Tibial nerve (tissue), 4 donors: ENCODE results near the gene KIAA1614. TPM values are rescaled to one million over a fixed set of nuclear protein-coding genes. Genes with fewer than 3 reads are reported as not detected.

Source experiments
- DNase-seq, 2 donors: peaks; one replicate each; pipeline ENCODE4 v3.0.0-alpha.2; 2019; ENCODE audit warnings: low spot score in 2 of 2
- H3K27ac ChIP-seq, 4 donors: fragments of 200-600 bp; sonication (generic) in 3 of 4; one replicate each; pipeline ENCODE4 v1.5.1; 2017 to 2019; ENCODE audit warnings: mild to moderate bottlenecking in 1 of 4
- H3K27me3 ChIP-seq, 2 donors: fragments of 200-600 bp; sonication (generic) in 1 of 2; one replicate each; pipeline versions ENCODE4 v1.5.1 to v1.6.0; 2017 to 2019
- H3K36me3 ChIP-seq, 3 donors: fragments of 200-600 bp; sonication (generic); one replicate each; pipeline ENCODE4 v1.5.1; 2018 to 2019
- H3K4me1 ChIP-seq, 4 donors: fragments of 200-600 bp; sonication (generic) in 3 of 4; one replicate each; pipeline ENCODE4 v1.5.1; 2017 to 2019
- H3K4me3 ChIP-seq, 4 donors: fragments of 200-600 bp; sonication (generic) in 3 of 4; one replicate each; pipeline ENCODE4 v1.5.1; 2017 to 2019; ENCODE audit warnings: mild to moderate bottlenecking in 1 of 4, moderate library complexity in 1 of 4
- H3K9me3 ChIP-seq, 4 donors: fragments of 200-600 bp; sonication (generic) in 3 of 4; one replicate each; pipeline ENCODE4 v1.5.1; 2017 to 2019
- CTCF ChIP-seq, 5 experiments: fragments of 200-600 bp in 3 of 5; fragments of 450-650 bp in 2 of 5; sonication (generic) in 3 of 5; IDR thresholded peaks; one replicate each; pipeline ENCODE4 v1.5.1; 2016 to 2019; ENCODE audit warnings: antibody characterized with exemption in 5 of 5, mild to moderate bottlenecking in 3 of 5, moderate library complexity in 2 of 5
- EP300 ChIP-seq, 2 donors: sonication (generic); formaldehyde crosslinking; IDR thresholded peaks; one replicate each; pipeline ENCODE4 v1.6.1; 2017; ENCODE audit warnings: antibody characterized with exemption in 2 of 2, mild to moderate bottlenecking in 1 of 2
- POLR2A ChIP-seq, 2 donors: fragments of 450-650 bp; IDR thresholded peaks; one replicate each; pipeline ENCODE4 v1.6.1; 2017; ENCODE audit warnings: antibody characterized with exemption in 2 of 2, mild to moderate bottlenecking in 2 of 2, moderate library complexity in 2 of 2
- WGBS, 2 donors: methylation state at CpG; one replicate each; pipeline ENCODE4 v1.1.5; 2018; 5-methylcytosine and 5-hydroxymethylcytosine counted together
- total RNA-seq, 4 donors: library from RNA; depleted of rRNA; stranded (reverse); fragments of >200 nt; gene quantifications; one replicate each; pipeline ENCODE4 v1.1.0, GENCODE V29; 2016

The KIAA1614 gene
- total RNA-seq, 4 donors from 2014 or later: 14.9 to 22.6 (median 19.1) TPM

GRCh38 chr1:180911640-180912191 lies 981 bp upstream of the KIAA1614 start:
- DNase-seq: no peak

GRCh38 chr1:180912211-180912800 lies 391 bp upstream of the KIAA1614 start:
- 1 to 2% methylated on average over 20 to 35 of the region's 71 CpGs for WGBS, 2 donors
- Histone ChIP-seq H3K27ac (peak overlapping the region; percentile 86 to 96 (median 91)), H3K4me3 (peak overlapping the region; percentile 59 to 76 (median 70)), H3K4me1 (peaks cover 0 to 37% (median 11%) of the 10 kb centered on the region in 4 donors), H3K9me3 (no peaks in the 10 kb centered on the region), H3K27me3 (no peaks in the 10 kb centered on the region), H3K36me3 (peaks cover 0 to 12% (median 0%) of the 10 kb centered on the region in 3 donors)
- no peak for TF ChIP-seq CTCF (IDR thresholded peaks at IDR 0.05)
- TF ChIP-seq EP300 (IDR thresholded peaks at IDR 0.05): no peak
- no peak for TF ChIP-seq POLR2A (IDR thresholded peaks at IDR 0.05)
- DNase-seq: no peak

More at GRCh38 chr1:180911640-180912191, 981 bp upstream of the KIAA1614 start:
- peaks cover 0 to 6% (median 0%) of the 10 kb centered on the region in 3 donors for H3K36me3 ChIP-seq
- no peaks in the 10 kb centered on the region for H3K27me3 ChIP-seq
- peaks cover 0 to 37% (median 11%) of the 10 kb centered on the region in 4 donors for H3K4me1 ChIP-seq
- peak overlapping the region; percentile 86 to 96 (median 91) for H3K27ac ChIP-seq
- WGBS, 2 donors: 20 to 26% methylated on average over 17 of the region's 17 CpGs
- no peaks in the 10 kb centered on the region for H3K9me3 ChIP-seq
- peak overlapping the region; percentile 59 to 76 (median 70) for H3K4me3 ChIP-seq
- TF ChIP-seq EP300 (IDR thresholded peaks at IDR 0.05) (no peak), CTCF (IDR thresholded peaks at IDR 0.05) (no peak)

GRCh38 chr1:180915426-180915965 lies 2.8 kb downstream of the KIAA1614 start:
- TF ChIP-seq POLR2A (IDR thresholded peaks at IDR 0.05) (no peak), CTCF (IDR thresholded peaks at IDR 0.05) (no peak), EP300 (IDR thresholded peaks at IDR 0.05) (no peak)
- H3K9me3 ChIP-seq: no peaks in the 10 kb centered on the region
- DNase-seq: no peak
- H3K4me3 ChIP-seq: no peak overlapping the region
- WGBS, 2 donors: 88 to 95% methylated on average over 11 of the region's 11 CpGs
- peaks cover 0 to 44% (median 0%) of the 10 kb centered on the region in 3 donors for H3K36me3 ChIP-seq
- peaks cover 0 to 34% (median 11%) of the 10 kb centered on the region in 4 donors for H3K4me1 ChIP-seq
- no peaks in the 10 kb centered on the region for H3K27me3 ChIP-seq
- no peak overlapping the region for H3K27ac ChIP-seq

GRCh38 chr1:180916012-180916770 lies 3.5 kb downstream of the KIAA1614 start:
- Histone ChIP-seq H3K36me3 (peaks cover 0 to 47% (median 0%) of the 10 kb centered on the region in 3 donors), H3K4me3 (no peak overlapping the region), H3K9me3 (no peaks in the 10 kb centered on the region), H3K27ac (no peak overlapping the region), H3K4me1 (peaks cover 0 to 28% (median 8%) of the 10 kb centered on the region in 4 donors), H3K27me3 (no peaks in the 10 kb centered on the region)
- TF ChIP-seq POLR2A (IDR thresholded peaks at IDR 0.05): no peak
- TF ChIP-seq CTCF (IDR thresholded peaks at IDR 0.05): no peak
- TF ChIP-seq EP300 (IDR thresholded peaks at IDR 0.05): no peak
- 92 to 95% methylated on average over 7 to 15 of the region's 17 CpGs for WGBS, 2 donors
- DNase-seq: no peak
